Left forelimb (tissue), 1 donor: ENCODE data around the gene RTKN.
"Not testable (repeated sequence)": the region's sequence is repeated elsewhere in the genome, so short reads cannot be mapped to it uniquely, and the experiment has no call there.

Source experiments
- DNase-seq: peaks from one replicate; pipeline ENCODE4 v3.0.0-alpha.2; 2018; ENCODE audit warnings: low spot score

Gene RTKN, protein sequence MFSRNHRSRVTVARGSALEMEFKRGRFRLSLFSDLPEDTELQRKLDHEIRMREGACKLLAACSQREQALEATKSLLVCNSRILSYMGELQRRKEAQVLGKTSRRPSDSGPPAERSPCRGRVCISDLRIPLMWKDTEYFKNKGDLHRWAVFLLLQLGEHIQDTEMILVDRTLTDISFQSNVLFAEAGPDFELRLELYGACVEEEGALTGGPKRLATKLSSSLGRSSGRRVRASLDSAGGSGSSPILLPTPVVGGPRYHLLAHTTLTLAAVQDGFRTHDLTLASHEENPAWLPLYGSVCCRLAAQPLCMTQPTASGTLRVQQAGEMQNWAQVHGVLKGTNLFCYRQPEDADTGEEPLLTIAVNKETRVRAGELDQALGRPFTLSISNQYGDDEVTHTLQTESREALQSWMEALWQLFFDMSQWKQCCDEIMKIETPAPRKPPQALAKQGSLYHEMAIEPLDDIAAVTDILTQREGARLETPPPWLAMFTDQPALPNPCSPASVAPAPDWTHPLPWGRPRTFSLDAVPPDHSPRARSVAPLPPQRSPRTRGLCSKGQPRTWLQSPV

DNA sequence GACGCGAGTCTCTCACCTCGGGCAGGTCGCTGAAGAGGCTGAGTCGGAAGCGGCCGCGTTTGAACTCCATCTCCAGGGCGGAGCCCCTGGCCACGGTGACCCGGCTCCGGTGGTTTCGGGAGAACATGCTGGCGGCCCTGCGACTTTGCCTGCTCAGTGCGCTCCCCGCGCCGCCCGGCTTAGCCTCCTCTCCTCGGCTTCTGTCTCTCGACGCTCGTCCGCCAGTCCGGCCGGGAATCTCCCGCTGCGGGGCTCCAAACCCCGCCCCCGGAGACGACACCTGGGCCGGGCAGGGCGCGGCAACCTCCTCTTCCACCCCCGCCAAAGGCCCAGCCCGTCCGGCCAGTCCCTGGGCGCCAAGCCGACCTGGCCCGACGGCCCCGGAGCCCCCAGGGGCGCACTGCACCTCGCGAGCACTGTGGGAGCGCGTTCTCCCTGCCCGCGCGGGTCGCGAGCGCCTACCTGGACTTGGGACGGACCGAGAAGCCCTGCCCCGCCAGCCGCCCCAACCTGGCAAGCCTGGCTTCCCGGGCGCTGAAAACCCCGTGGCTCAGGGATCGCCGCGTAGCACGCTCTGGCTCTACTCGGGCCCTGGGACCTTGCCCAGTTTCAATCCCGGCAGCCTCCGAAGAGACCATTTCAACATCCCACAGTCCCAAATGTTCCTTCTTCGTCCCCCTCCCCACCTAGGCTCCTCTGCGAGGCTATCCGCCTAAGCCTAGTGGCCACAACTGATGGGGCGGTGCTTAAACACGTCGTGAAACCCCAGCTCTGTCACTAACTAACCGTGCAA, at the start of gene RTKN:
Gene RTKN (minus strand): TSS at position 248 of the 793 bp plus-strand sequence. CDS start 121 bp downstream, at position 127.
- DNase-seq, result no peak

DNA sequence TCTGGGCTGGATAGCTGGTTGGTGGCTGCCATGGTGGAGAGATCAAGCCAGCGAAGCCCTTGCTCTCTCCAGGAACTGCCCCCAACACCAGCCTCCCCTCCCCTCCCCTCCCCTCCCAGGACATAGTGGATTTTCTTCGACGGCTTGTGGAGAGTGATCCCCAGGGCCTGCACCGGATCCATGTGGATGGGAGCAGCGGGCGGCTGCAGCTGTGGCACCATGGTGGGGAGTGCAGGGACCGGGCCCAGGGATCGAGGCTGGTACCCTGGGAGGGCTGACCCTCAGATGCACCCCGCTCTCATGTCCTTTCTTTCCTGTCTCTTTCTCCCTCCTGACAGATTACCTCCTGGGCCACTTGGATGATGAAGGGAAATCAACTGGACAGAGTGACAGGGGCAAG, 48.2 kb upstream of the RTKN start:
- no peak for DNase-seq

DNA sequence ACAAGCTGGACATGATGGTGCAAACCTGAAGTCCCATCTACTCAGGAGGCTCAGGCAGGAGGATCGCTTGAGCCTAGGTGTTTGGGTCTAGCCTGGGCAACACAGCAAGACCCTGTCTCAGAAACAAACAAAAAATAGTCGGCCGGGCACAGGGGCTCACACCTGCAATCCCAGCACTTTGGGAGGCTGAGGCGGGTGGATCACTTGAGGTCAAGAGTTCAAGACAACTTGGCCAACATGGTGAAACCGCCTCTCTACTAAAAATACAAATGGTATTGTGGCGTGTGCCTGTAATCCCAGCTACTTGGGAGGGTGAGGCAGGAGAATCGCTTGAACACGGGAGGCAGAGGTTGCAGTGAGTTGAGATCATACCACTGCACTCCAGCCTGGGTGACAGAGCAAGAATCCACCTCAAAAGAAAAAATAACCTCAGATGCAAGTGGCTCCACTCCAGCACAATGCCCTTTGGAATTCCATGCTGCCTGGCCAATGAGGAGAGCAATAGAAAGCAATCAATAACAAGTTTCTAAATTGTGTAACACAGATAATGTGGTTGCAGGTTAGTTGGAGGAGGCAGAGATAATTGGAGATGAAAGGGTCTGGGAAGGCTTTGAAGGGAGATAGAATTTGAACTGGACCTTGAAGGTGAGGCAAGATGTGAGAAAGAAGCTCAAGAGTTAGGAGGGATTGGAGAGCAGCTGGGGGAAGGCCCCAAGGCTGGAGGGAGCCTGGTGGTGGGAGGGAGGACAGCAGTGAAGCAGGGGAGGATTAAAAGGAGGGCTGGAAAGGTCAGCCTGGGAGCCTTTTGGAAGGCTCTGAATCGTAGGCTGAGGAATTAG, 47.1 kb upstream of the RTKN start:
- no peak for DNase-seq

DNA sequence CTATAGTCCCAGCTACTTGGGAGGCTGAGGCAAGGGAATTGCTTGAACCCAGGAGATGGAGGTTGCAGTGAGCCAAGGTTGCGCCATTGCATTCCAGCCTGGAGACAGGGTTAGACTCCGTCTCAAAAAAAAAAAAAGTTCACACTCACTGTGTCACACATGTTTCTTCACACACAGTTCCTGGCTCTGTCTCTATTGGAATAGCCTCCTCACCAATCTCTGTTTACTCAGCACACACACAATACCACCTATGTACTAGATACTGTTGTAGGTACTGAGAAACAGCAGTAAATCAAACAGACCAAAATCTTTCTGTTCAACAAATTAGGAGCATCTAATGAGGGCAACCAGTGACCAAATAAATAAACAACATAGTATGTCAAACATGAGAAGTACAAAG, 44.4 kb upstream of the RTKN start:
- no peak for DNase-seq

- DNase-seq, result not testable (repeated sequence)
Measured at GRCh38 chr2:74483675-74484164, 42.0 kb upstream of the RTKN start.

DNA sequence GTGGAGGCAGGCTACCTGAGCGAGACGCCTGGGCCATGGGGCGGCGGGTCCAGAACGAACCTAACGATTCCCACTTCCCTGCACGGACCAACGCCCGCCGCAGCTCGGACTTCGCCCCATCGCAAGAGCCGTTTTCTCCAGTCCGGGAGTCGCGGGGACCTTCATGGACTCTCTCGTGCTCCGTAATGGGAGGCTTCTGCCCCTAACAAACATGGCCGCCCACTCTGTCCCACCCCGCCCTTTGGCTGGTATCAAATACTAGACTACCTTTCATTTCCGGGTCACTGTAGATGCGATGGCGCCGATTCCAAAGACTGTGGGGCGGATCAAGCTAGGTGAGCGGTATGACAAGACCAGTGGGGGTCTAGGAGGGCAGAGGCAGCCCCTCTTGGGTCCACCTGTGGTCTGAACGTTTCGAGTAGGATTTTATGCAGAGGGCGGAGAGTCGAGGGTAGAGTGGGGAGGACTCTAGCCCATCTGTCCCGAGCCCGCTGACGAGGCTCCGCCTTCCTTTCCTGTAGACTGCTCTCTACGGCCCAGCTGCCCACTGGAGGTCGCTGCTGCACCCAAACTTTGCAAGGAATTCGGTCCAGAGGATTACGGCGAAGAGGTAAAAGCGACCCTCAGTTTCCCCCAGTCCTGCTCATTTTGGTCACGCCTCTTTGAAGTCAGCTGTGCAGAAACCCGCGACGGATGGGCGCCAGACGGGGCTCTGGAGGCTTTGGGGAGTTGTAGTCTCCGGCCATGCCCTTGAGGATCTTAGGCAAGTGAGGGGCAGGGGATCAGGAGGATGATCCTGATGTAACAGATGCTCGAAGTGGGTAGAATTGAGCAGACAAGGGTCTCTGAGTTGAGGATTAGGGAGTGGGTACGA, 41.3 kb upstream of the RTKN start, which contains the start of the genes CCDC142 and TTC31:
Gene CCDC142 (minus strand): TSS at position 198 of the 874 bp plus-strand sequence. CDS start 161 bp downstream, at position 37.
Gene TTC31 (plus strand): TSS at position 281 of the 874 bp plus-strand sequence. CDS start 15 bp downstream, at position 296.
- DNase-seq, result peak; percentile 96

- no peak for DNase-seq
Measured at GRCh38 chr2:74481961-74482800, 40.4 kb upstream of the RTKN start.

DNA sequence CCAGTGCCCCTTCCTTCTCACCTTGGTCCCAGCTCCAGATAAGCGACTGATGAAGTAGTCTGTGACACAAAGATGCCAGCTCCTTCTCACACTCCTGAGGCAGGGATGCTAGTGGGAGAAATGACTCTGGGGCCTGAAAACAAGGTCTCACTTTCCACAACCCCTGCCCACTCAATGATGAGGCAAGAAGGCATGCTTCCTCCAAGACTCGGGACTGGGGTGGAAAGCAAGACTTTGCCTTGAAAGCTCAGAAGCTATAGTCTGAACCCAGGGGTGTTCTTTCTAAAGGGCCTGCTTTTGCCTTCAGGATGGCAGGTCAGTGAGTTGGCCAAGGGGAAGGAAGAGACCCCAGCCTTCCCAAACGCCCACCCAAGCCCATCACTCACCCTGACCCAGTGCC, 39.7 kb upstream of the RTKN start:
- DNase-seq, result no peak

DNA sequence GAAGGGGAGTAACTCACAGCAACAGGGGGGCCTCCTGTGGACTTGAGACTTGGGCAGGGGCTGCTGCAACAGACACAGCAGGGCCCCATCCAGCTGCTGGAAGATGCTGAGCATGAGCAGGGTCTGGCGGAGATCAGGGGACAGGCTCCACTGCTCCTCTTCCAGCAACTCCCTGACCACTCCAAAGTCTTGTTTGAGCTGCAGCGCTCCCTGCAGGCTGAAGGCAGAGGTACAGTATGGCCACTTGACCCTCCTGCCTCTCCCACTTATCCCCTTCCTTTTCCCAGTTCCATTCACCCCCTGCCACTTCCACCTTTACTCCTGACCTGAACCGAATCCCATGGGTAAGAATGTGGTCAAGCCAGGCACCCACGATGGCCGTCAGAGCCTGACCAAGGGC, 33.2 kb upstream of the RTKN start:
- no peak for DNase-seq

DNA sequence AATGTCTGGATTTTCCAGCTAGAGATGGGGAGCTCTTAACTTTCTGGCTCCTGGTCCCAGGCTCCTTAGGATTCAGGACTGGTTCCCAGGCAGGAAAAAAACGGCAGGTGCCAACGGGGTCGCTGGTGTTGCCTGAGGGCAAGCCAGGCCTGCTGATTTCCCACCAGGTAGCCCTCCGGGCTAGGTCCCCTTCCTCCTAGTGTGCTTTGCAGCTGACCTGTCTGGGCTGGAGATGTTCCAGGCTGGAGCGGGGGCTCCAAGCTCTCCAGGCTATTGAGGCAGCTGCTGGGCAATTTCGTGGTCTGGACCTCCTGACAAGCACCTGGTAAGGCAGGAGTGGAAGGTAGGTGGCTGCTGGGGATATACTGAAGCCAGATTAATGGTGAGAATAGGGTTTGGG, 32.7 kb upstream of the RTKN start:
- DNase-seq, result no peak

GRCh38 chr2:74472945-74473258, 31.2 kb upstream of the RTKN start:
- no peak for DNase-seq

DNA sequence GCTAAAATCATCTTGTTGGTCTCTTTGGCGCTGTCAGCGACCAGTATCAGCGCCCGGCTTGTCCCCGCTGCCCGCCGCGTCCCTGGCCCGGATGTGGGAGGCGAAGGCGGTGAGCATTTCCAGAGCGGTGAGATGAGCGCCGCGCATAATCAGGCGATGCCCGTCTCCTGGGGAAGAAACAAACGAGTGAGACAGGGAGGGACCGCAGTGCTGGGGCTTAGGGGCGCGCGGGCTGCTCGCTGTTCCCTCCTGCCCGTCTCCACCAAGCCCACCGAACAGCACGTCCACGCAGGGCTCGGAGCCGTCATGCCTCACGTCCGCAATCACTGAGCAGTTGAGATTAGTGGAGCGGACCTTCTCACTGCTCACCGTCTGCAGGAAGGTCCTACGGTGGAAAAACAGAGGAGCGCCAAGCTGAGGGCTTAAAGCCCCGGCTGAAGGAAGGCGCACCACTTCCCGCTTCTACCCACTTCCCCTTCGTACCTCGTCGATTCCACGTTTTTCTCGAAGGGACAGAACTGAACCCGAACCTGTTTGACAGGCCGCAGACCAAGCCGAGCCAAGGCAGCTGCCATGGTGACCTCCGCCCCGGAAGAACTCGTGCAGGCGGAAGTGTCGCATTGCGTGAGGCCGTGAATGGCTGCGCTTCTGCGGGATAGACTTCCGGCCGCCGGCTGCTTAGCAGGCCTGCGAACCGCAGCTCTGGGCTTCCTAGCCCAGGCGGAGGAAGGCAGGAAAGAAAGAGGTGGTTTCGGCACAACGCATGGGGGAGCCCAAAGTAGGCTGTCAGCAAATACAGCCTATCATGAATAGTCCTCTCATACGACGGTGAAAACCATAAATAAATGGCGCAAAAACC, 30.6 kb upstream of the RTKN start, which contains the start of gene MRPL53:
Gene MRPL53 (minus strand): TSS at position 595 of the 859 bp plus-strand sequence. CDS start 20 bp downstream, at position 575.
- peak; percentile 97 for DNase-seq

DNA sequence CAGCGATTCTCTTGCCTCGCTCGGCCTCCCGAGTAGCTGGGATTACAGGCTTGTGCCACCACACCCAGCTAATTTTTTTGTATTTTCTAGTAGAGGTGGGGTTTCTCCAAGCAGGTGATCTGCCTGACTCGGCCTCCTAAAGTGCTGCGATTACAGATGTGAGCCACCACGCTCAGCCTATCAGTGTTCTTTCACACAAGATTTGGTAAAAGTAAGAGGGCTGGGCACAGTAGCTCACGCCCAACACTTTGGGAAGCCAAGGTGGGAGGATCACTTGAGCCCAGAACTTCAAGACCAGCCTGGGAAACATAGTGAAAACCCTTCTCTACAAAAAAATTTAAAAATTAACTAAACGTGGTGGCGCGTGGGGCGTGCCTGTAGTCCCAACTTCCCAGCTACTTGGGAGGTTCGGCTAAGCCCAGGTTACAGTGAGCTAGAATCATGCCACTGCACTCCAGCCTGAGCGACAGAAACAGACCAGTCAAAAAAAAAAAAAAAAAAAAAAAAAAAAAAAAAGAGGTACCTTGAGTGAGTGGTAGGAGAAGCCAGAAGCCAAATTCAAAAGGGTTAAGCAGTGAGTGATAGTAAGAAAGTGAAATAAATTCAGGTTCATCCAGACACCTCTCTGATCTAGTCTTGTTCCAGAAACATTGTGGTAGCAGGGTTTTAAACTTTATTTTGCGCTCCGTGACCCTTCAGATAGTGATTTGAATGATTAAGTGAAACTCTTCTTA, 29.8 kb upstream of the RTKN start:
- DNase-seq, result no peak

- not testable (repeated sequence) for DNase-seq
Measured at GRCh38 chr2:74470742-74471141, 29.0 kb upstream of the RTKN start.

DNA sequence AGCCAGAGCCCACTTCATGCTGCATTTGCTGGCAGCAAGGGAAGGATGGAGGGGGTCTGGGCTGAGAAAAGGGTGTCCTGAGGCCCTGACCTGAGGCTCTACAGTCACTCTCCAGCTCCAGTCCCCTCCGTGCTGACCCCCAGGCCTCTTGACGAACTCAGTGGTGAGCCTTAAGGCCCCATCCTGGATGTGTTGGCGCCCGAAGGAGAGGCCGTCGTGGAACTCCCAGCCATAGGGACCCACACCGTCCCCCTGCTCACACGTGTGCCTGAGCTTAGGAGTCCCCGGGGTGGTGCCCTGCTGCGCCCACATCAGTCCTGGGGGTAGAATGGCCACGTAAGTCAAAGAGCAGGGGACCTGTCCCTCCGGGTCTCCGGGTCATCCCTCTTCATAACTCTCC, 22.7 kb upstream of the RTKN start:
- no peak for DNase-seq

GRCh38 chr2:74462786-74463105, 21.0 kb upstream of the RTKN start:
- DNase-seq, result no peak

- DNase-seq, result no peak
Measured at GRCh38 chr2:74462054-74462785, 20.5 kb upstream of the RTKN start.
